ENCODE data around the gene C4orf54.
A peak's percentile ranks its signal among the peaks of the same experiment; 100 is the strongest.

The C4orf54 gene

DNA sequence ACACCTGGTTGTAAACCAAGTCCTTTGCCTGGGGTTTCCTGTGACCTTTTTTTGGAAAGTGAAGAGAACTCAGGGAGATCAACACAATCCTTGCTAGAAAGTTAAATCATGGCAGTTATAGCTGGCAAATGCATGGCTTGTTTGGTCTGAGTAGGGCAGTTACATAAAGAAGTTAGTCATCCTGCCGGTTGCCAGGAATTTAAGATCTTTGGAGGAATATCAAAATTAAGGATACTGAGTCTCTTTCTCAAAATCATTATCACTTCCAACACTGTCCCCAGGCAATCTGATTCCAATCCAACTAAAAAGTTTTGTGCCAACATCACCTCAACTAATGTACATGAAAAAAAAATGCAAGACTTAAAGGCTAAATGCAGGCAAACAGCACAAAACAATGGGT, 40.3 kb downstream of the C4orf54 start:
- DNase-seq, result no peak

GRCh38 chr4:99615170-99615820, 42.3 kb downstream of the C4orf54 start:
- DNase-seq, result no peak

GRCh38 chr4:99614491-99614890, 43.1 kb downstream of the C4orf54 start:
- no peak for DNase-seq

GRCh38 chr4:99612704-99613103, 44.9 kb downstream of the C4orf54 start:
- DNase-seq, result no peak

DNA sequence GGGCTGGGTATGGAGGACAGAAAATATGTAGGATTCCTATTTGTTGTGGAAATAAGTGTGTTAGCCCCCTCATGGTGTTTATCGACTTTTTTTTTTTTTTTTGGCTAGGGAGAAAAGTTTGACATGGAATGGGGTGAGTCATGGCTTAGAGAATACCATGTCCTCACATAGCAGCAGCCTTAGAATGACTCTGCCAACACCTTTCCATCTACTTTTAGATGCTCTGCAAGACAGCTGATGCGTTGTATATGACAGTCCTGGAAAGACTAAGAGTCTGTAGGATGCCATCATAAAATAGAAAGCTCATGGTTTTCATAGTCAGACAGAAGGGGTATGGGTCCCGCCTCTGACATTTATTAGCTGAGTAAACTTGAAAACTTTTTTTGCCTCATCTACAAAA, 45.3 kb downstream of the C4orf54 start:
- DNase-seq, result no peak

GRCh38 chr4:99610605-99611175, 46.9 kb downstream of the C4orf54 start:
- DNase-seq, result peak; percentile 40

DNA sequence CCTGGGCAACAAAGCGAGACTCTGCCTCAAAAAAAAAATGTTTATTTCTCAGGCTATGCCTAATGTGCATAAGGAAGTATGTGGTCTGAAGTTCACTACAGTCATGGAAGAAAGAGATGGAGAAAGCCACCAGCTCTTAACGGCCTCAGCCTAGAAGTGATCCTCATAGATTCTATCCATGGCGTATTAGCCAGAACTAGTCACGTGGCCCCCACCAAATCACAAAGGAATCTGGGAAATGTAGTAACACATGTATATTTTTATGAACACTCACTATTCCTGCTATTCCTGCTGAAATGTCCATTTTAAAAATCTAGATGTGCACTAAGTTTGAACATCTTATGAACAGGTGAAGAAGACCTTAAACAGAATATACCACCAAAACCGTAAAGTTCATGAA, 49.2 kb downstream of the C4orf54 start:
- no peak for DNase-seq

Data from left hindlimb (tissue), 1 donor.